Upper lobe of right lung (tissue), 1 donor: ENCODE data around the gene C12orf42. TPM values are rescaled to one million over a fixed set of nuclear protein-coding genes. Genes with fewer than 3 reads are reported as not detected.

Experiments
- ATAC-seq: fragments of 200-7000 bp; cut with Tn5 transposase; one replicate; pipeline ENCODE4 v1.9.1; 2020; ENCODE audit warnings: mild to moderate bottlenecking, moderate library complexity
- DNase-seq: peaks from one replicate; pipeline ENCODE4 v3.0.0-alpha.2; 2020
- H3K27ac ChIP-seq: fragments of 200-600 bp; one replicate; pipeline ENCODE4 v1.8.0; 2022
- H3K27me3 ChIP-seq: fragments of 200-600 bp; one replicate; pipeline ENCODE4 v1.8.0; 2022; ENCODE audit warnings: mild to moderate bottlenecking
- H3K36me3 ChIP-seq: fragments of 200-600 bp; one replicate; pipeline ENCODE4 v1.8.0; 2022
- H3K4me1 ChIP-seq: fragments of 200-600 bp; one replicate; pipeline ENCODE4 v1.8.0; 2022
- H3K4me3 ChIP-seq: fragments of 200-600 bp; one replicate; pipeline ENCODE4 v1.8.0; 2022; ENCODE audit warnings: mild to moderate bottlenecking
- H3K9me3 ChIP-seq: fragments of 200-600 bp; one replicate; pipeline ENCODE4 v1.8.0; 2022
- intact Hi-C: fragments of 100-400 bp; cut with DNase I; formaldehyde crosslinking; loops from one replicate; pipeline ENCODE4 v1.11.0; 2022
- total RNA-seq: library from RNA; stranded (reverse); fragmentation: NEBNext Ultra II Directional; extraction: Animal tissue kit (Norgen Biotek cat#: 25700); gene quantifications from one replicate; pipeline ENCODE4 v1.2.1, GENCODE V29; 2021
- TF ChIP-seq, protein P1 (sequence below): fragments of 200-600 bp; IDR thresholded peaks from one replicate; pipeline ENCODE4 v1.8.0; 2022; ENCODE audit warnings: antibody characterized with exemption
- donor health status: DM: no; HTN: yes; CAD: no; lungs with severe emphysema.

The C12orf42 gene
- total RNA-seq, 1 donor from 2014 or later: not detected

GRCh38 chr12:103392722-103393121 is 103.0 kb downstream of the C12orf42 start:
- ATAC-seq: no peak
- no peaks in the 10 kb centered on the region for H3K27me3 ChIP-seq
- TF ChIP-seq, protein P1, sequence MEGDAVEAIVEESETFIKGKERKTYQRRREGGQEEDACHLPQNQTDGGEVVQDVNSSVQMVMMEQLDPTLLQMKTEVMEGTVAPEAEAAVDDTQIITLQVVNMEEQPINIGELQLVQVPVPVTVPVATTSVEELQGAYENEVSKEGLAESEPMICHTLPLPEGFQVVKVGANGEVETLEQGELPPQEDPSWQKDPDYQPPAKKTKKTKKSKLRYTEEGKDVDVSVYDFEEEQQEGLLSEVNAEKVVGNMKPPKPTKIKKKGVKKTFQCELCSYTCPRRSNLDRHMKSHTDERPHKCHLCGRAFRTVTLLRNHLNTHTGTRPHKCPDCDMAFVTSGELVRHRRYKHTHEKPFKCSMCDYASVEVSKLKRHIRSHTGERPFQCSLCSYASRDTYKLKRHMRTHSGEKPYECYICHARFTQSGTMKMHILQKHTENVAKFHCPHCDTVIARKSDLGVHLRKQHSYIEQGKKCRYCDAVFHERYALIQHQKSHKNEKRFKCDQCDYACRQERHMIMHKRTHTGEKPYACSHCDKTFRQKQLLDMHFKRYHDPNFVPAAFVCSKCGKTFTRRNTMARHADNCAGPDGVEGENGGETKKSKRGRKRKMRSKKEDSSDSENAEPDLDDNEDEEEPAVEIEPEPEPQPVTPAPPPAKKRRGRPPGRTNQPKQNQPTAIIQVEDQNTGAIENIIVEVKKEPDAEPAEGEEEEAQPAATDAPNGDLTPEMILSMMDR: no peak
- H3K4me1 ChIP-seq: no peaks in the 10 kb centered on the region
- no peak overlapping the region for H3K4me3 ChIP-seq
- intact Hi-C loops: no loop called here
- H3K9me3 ChIP-seq: no peaks in the 10 kb centered on the region
- no peak for DNase-seq
- H3K27ac ChIP-seq: no peak overlapping the region
- H3K36me3 ChIP-seq: no peaks in the 10 kb centered on the region

- H3K4me3 ChIP-seq: no peak overlapping the region
- no peak overlapping the region for H3K27ac ChIP-seq
- no peaks in the 10 kb centered on the region for H3K36me3 ChIP-seq
- TF ChIP-seq, protein P1: no peak
- H3K27me3 ChIP-seq: no peaks in the 10 kb centered on the region
- no peaks in the 10 kb centered on the region for H3K4me1 ChIP-seq
- no peak for ATAC-seq
- H3K9me3 ChIP-seq: no peaks in the 10 kb centered on the region
- intact Hi-C loops: no loop called here
- DNase-seq: no peak
Measured at GRCh38 chr12:103391103-103391502, 104.7 kb downstream of the C12orf42 start.

DNA sequence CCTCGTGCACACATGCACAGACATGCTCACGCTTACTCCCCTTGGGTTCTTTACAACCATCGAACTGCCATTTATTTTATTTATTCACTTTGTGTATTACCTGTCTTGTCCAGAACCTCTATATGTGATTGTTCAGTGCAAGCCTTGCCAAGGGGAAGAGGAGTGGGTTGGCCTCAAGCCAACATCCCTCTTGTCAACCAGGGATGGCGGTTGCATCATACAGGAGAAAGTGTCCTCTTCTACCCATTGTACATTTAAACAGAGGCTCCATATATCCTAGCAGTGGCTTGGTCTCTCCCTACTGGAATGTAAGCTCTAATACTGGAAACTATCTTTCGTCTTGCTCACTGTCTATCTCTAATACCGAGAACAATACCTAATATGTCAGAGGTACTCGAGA is 108.4 kb downstream of the C12orf42 start:
- Histone ChIP-seq H3K27me3 (no peaks in the 10 kb centered on the region), H3K36me3 (no peaks in the 10 kb centered on the region), H3K4me3 (no peak overlapping the region), H3K4me1 (no peaks in the 10 kb centered on the region), H3K27ac (no peak overlapping the region), H3K9me3 (no peaks in the 10 kb centered on the region)
- TF ChIP-seq, protein P1: no peak
- ATAC-seq (no peak), DNase-seq (no peak)
- intact Hi-C loops: no loop called here

DNA sequence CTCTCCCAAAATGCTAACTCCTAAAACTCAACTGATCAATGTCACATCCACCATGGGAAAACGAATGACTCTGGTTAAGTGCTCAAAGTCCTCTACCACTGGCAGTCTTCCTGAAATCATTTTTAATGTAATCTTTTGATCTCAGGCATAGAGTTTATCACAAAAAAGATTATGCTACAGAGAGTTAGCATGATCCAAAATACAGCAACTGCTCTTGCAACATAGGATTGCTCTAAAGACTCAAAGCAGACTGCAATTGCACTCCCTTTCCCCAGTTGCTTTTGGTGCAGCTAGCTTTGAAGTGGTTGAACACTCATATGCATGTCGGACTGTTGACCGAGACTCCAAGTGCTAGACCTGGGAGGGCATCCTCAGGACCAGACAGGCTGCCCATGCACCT is 109.3 kb downstream of the C12orf42 start:
- no peaks in the 10 kb centered on the region for H3K4me1 ChIP-seq
- no peaks in the 10 kb centered on the region for H3K27me3 ChIP-seq
- TF ChIP-seq, protein P1: no peak
- no peak overlapping the region for H3K4me3 ChIP-seq
- DNase-seq: no peak
- H3K36me3 ChIP-seq: no peaks in the 10 kb centered on the region
- intact Hi-C loops: no loop called here
- H3K27ac ChIP-seq: no peak overlapping the region
- no peaks in the 10 kb centered on the region for H3K9me3 ChIP-seq
- no peak for ATAC-seq

DNA sequence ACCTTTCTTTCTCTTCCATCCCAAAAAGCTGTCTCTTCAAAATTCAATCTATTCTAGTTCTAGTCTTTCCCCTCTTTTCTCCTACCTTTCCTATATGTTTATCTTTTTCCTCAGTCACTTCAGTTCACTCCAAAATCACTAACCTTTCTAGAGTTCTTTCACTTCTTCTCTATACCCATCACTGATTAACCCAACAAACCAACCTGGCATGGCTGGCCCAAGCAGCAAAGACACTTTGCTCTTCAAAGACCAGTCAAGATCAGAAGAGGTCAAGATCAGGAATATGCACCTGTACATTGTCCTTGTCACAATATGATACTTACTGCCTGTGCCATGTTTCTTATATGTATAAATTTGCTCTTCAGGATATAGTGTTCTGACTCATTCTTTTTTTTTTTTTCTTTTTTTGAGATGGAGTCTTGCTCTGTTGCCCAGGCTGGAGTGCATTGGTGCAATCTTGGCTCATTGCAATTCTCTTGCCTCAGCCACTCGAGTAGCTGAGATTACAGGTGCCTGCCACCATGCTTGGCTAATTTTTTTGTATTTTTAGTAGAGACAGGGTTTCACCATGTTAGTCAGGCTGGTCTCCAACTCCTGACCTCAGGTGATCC is 112.9 kb downstream of the C12orf42 start:
- intact Hi-C loops: no loop called here
- Histone ChIP-seq H3K27me3 (no peaks in the 10 kb centered on the region), H3K36me3 (no peaks in the 10 kb centered on the region), H3K27ac (no peak overlapping the region), H3K4me3 (no peak overlapping the region), H3K9me3 (no peaks in the 10 kb centered on the region), H3K4me1 (no peaks in the 10 kb centered on the region)
- DNase-seq: no peak
- ATAC-seq: no peak
- TF ChIP-seq, protein P1: no peak

DNA sequence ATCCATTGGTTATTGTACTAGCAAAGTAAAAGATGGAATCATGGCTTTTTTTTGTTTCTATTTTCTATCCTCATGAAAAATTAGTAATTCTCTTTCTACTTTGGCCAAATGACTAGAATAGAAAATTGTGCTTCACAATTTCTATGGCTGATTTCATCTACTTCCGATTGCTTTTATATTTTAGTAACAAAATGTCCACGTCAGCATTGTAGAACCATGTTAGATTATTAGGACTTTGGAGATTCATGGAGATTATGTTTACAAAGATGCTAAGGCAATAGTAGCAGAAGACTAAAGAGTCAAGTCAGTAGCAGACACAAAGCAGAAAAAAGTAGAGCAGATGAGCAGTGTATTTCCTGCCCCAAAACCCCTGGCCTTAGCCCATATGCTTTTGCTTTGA is 113.6 kb downstream of the C12orf42 start:
- intact Hi-C loops: no loop called here

More for the DNA sequence above, 113.6 kb downstream of the C12orf42 start:
- Histone ChIP-seq H3K4me1 (no peaks in the 10 kb centered on the region), H3K4me3 (no peak overlapping the region), H3K36me3 (no peaks in the 10 kb centered on the region), H3K9me3 (no peaks in the 10 kb centered on the region), H3K27ac (no peak overlapping the region), H3K27me3 (no peaks in the 10 kb centered on the region)
- TF ChIP-seq, protein P1: no peak
- DNase-seq (no peak), ATAC-seq (no peak)
